ENCODE data around the gene PRTN3. TPM values are rescaled to one million over a fixed set of nuclear protein-coding genes. Genes with fewer than 3 reads are reported as not detected.

Gene PRTN3
- total and polyA plus RNA-seq, 12 donors: 0.20 to 0.40 (median 0.33) TPM; not detected in 8

DNA sequence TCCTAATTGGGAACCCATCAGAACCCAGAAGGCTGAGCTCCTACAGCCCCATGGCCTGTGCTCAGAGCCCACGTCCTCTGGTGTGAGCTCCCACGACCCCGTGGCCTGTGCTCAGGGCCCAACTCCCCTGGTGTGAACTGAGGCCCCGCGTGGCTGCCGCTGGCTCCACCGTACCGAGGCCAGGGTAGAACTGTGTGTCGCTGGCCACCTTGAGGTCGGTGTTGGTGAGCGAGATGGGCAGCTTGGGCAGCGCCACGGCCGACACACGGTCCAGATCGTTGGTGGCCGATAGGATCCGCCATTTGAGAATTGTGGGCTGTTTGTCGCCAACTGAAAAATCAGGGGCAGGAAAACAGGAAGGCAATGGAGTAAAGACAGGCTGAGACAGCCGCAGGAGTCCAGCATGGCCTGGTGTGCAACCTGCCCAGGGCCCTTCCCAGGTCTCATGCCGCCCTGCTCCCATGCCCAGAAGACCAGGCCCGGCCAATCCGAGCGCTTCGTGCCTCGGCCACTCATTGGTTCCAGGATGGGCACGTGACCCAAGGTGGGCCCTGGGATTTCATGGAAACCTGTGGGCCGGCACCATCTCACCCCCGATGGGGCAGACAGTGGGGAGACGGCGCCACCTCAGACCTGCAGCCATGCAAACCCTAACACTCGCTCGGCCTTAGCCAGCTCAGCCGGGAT is 40.7 kb downstream of the PRTN3 start:
- WGBS, 4 donors: 96 to 98% (median 97%) methylated on average over 25 to 34 of the region's 34 CpGs
- Histone ChIP-seq H3K36me3 (replicated peaks in 1 of 2) (peaks cover 0 to 56% of the 10 kb centered on the region in 2 donors), H3K9me3 (replicated peaks in 1 of 3) (no peaks in the 10 kb centered on the region), H3K27me3 (no peaks in the 10 kb centered on the region), H3K27ac (no peak overlapping the region), H3K4me3 (no peak overlapping the region), H3K4me1 (replicated peaks in 1 of 2) (no peaks in the 10 kb centered on the region)
- TF ChIP-seq CTCF (IDR thresholded peaks at IDR 0.05): no peak
- DNase-seq: no peak
- intact Hi-C loops (cut with DNase I): no loop called here

DNA sequence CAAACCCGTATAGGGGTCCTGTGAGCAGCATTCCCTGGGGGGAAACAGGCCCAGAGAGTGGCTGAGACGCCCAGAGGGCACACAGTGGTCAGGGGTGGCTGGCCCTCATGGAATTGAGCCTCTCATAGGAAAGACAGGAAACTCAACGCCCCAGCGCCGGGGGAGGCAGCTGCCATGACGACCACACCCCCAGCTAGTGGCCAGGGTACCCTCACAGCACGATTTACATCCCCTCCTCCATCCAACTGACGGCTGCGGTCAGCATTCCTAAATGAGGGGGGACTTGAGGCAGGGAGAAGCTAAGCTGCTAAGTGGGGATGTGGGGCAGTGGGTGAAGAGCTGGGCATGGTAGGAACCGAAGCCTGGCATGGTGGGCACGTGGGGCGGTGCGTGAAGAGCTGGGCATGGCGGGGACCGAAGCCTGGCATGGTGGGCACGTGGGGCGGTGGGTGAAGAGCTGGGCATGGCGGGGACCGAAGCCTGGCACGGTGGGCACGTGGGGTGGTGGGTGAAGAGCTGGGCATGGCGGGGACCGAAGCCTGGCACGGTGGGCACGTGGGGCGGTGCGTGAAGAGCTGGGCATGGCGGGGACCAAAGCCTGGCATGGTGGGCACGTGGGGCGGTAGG is 42.2 kb downstream of the PRTN3 start:
- TF ChIP-seq POLR2A (IDR thresholded peaks at IDR 0.05) (no peak), CTCF (IDR thresholded peaks at IDR 0.05) (no peak)
- peaks cover 0 to 58% of the 10 kb centered on the region in 2 donors for H3K36me3 ChIP-seq (replicated peaks in 1 of 2)
- 86 to 92% (median 91%) methylated on average over 10 to 27 of the region's 30 CpGs for WGBS, 4 donors
- intact Hi-C loops (cut with DNase I): no loop called here
- no peak overlapping the region for H3K4me3 ChIP-seq
- H3K9me3 ChIP-seq (replicated peaks in 1 of 3): no peaks in the 10 kb centered on the region
- no peaks in the 10 kb centered on the region for H3K4me1 ChIP-seq (replicated peaks in 1 of 2)
- no peak for DNase-seq
- H3K27me3 ChIP-seq: no peaks in the 10 kb centered on the region
- H3K27ac ChIP-seq: no peak overlapping the region

DNA sequence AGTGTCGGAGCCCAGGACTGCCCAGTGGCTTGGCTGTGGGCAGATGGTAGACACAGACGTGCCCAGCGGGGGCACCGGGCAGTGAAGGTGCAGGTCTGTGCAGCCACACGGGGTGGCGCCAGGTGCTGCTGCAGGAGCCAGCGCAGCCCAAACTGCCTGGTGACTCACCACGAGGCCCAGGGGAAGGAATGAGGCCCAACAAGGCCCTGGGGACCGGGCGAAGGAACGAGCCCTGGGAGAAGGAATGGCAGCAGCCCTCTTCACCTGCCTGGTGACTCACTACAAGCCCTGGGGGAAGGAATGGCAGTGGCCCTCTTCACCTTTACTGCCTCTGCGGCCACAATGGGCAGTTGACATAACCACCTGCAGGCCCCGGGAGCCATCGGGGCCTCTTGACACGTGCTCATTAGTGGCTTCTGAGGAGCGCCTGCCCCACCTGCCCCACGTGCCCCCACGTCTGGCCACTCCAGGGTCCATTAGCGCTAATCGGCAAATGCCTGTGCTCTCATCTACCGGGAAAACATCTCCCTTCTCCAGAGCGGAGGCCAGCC is 42.9 kb downstream of the PRTN3 start:
- Histone ChIP-seq H3K27ac (no peak overlapping the region), H3K4me1 (replicated peaks in 1 of 2) (no peaks in the 10 kb centered on the region), H3K4me3 (no peak overlapping the region), H3K9me3 (replicated peaks in 1 of 3) (no peaks in the 10 kb centered on the region), H3K27me3 (no peaks in the 10 kb centered on the region), H3K36me3 (replicated peaks in 1 of 2) (peaks cover 0 to 62% of the 10 kb centered on the region in 2 donors)
- no peak for DNase-seq
- intact Hi-C loops (cut with DNase I): no loop called here
- TF ChIP-seq CTCF (IDR thresholded peaks at IDR 0.05): no peak
- no peak for TF ChIP-seq POLR2A (IDR thresholded peaks at IDR 0.05)
- WGBS, 4 donors: 82 to 95% (median 92%) methylated on average over 7 to 22 of the region's 22 CpGs

GRCh38 chr19:884420-885211 is 43.8 kb downstream of the PRTN3 start:
- intact Hi-C loops (cut with DNase I): no loop called here
- WGBS, 4 donors: 93 to 97% (median 95%) methylated on average over 25 to 51 of the region's 51 CpGs
- H3K36me3 ChIP-seq (replicated peaks in 1 of 2): peaks cover 0 to 68% of the 10 kb centered on the region in 2 donors

More at GRCh38 chr19:884420-885211, 43.8 kb downstream of the PRTN3 start:
- Histone ChIP-seq H3K27me3 (no peaks in the 10 kb centered on the region), H3K9me3 (replicated peaks in 1 of 3) (no peaks in the 10 kb centered on the region), H3K4me3 (no peak overlapping the region), H3K27ac (no peak overlapping the region), H3K4me1 (replicated peaks in 1 of 2) (no peaks in the 10 kb centered on the region)
- DNase-seq: no peak
- TF ChIP-seq POLR2A (IDR thresholded peaks at IDR 0.05) (no peak), CTCF (IDR thresholded peaks at IDR 0.05) (no peak)

Data from adrenal gland (tissue), 12 donors.